Measurements from ENCODE around the gene RHOXF1. TPM values are rescaled to one million over a fixed set of nuclear protein-coding genes. Genes with fewer than 3 reads are reported as not detected.

Gene RHOXF1
- total RNA-seq, 1 donor from 2014 or later = not detected

DNA sequence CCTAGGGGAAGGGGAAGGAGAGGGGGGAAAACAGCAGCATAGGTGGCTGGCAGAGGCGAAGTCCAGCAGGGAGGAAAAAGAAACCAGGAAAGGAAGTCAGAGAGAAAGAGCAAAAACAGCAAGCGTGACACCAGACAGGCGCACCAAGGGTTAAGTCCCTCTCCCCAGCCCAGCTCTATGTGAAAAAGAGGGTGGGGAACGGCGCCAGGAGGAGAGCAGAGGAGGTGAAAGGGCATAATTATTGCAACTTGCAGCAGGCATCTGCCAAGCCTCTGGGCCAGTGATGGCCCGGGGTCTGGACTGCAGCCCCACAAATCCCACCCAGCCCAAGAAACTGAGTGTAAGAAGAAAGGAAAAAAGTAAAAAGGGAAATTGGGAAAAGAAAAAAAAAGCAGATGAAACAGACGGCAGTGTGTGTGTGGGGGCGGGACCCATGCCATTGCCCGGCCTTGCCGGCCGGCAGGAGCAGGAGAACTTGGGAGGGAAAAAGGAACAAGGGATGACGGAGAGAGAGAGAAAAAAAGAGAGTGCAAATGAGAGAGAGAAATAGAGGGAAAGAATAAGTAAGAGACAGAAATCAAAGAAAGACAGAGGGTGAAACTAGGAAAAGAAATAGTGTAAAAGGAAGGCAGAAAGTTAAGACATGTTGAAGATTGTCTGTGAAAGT, 28.6 kb upstream of the RHOXF1 start:
- H3K36me3 Mint-ChIP-seq (ENCODE audit: low read depth, unreplicated experiment) = no peaks in the 10 kb centered on the region
- H3K79me2 ChIP-seq (ENCODE audit: insufficient read depth, low read length) = no peaks in the 10 kb centered on the region
- peaks cover 4% of the 10 kb centered on the region for H3K9me3 Mint-ChIP-seq (ENCODE audit: unreplicated experiment)
- H3K9me3 ChIP-seq (ENCODE audit: insufficient read depth, low read depth, low read length) = no peaks in the 10 kb centered on the region
- no peak overlapping the region for H3K4me3 ChIP-seq (ENCODE audit: insufficient read depth, low read depth, low read length)
- H3K27ac ChIP-seq (ENCODE audit: low read depth, low read length) = no peak overlapping the region
- no peaks in the 10 kb centered on the region for H4K20me1 ChIP-seq (ENCODE audit: insufficient read depth, low read length)
- no peak for TF ChIP-seq EZH2 (IDR thresholded peaks at IDR 0.05; ENCODE audit: insufficient read depth, low read length)
- TF ChIP-seq, protein P1, sequence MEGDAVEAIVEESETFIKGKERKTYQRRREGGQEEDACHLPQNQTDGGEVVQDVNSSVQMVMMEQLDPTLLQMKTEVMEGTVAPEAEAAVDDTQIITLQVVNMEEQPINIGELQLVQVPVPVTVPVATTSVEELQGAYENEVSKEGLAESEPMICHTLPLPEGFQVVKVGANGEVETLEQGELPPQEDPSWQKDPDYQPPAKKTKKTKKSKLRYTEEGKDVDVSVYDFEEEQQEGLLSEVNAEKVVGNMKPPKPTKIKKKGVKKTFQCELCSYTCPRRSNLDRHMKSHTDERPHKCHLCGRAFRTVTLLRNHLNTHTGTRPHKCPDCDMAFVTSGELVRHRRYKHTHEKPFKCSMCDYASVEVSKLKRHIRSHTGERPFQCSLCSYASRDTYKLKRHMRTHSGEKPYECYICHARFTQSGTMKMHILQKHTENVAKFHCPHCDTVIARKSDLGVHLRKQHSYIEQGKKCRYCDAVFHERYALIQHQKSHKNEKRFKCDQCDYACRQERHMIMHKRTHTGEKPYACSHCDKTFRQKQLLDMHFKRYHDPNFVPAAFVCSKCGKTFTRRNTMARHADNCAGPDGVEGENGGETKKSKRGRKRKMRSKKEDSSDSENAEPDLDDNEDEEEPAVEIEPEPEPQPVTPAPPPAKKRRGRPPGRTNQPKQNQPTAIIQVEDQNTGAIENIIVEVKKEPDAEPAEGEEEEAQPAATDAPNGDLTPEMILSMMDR (IDR thresholded peaks at IDR 0.05; ENCODE audit: insufficient read depth, low read depth, low read length) = no peak
- H3K4me3 Mint-ChIP-seq (ENCODE audit: unreplicated experiment) = no peak overlapping the region
- no peaks in the 10 kb centered on the region for H3K27me3 Mint-ChIP-seq (ENCODE audit: low read depth, unreplicated experiment)
- no peak overlapping the region for H2AFZ ChIP-seq (ENCODE audit: low read depth, low read length)
- FAIRE-seq (no peak), DNase-seq (ENCODE audit: low read depth) (no peak)
- H3K4me1 ChIP-seq (ENCODE audit: insufficient read depth, low read length) = no peaks in the 10 kb centered on the region
- no peak overlapping the region for H3K4me2 ChIP-seq (ENCODE audit: low read length)
- no peak overlapping the region for H3K9ac ChIP-seq (ENCODE audit: low read length)
- peaks cover 2% of the 10 kb centered on the region for H3K4me1 Mint-ChIP-seq (ENCODE audit: low read depth, unreplicated experiment)
- H3K27me3 ChIP-seq (ENCODE audit: insufficient read depth, low read length) = no peaks in the 10 kb centered on the region
- no peak overlapping the region for H3K27ac Mint-ChIP-seq (ENCODE audit: unreplicated experiment)
- H3K36me3 ChIP-seq (ENCODE audit: insufficient read depth, low read length) = no peaks in the 10 kb centered on the region

- no peaks in the 10 kb centered on the region for H3K9me3 ChIP-seq (ENCODE audit: insufficient read depth, low read depth, low read length)
- no peak overlapping the region for H3K9ac ChIP-seq (ENCODE audit: low read length)
- H2AFZ ChIP-seq (ENCODE audit: low read depth, low read length) = no peak overlapping the region
- no peaks in the 10 kb centered on the region for H3K4me1 ChIP-seq (ENCODE audit: insufficient read depth, low read length)
- no peaks in the 10 kb centered on the region for H3K36me3 ChIP-seq (ENCODE audit: insufficient read depth, low read length)
- no peak for DNase-seq (ENCODE audit: low read depth)
- H3K27ac Mint-ChIP-seq (ENCODE audit: unreplicated experiment) = no peak overlapping the region
- H3K4me2 ChIP-seq (ENCODE audit: low read length) = no peak overlapping the region
- no peaks in the 10 kb centered on the region for H3K79me2 ChIP-seq (ENCODE audit: insufficient read depth, low read length)
- no peak overlapping the region for H3K4me3 Mint-ChIP-seq (ENCODE audit: unreplicated experiment)
- H3K36me3 Mint-ChIP-seq (ENCODE audit: low read depth, unreplicated experiment) = no peaks in the 10 kb centered on the region
- H3K9me3 Mint-ChIP-seq (ENCODE audit: unreplicated experiment) = no peaks in the 10 kb centered on the region
- H3K4me1 Mint-ChIP-seq (ENCODE audit: low read depth, unreplicated experiment) = peaks cover 2% of the 10 kb centered on the region
- no peaks in the 10 kb centered on the region for H4K20me1 ChIP-seq (ENCODE audit: insufficient read depth, low read length)
- no peaks in the 10 kb centered on the region for H3K27me3 Mint-ChIP-seq (ENCODE audit: low read depth, unreplicated experiment)
- no peak overlapping the region for H3K4me3 ChIP-seq (ENCODE audit: insufficient read depth, low read depth, low read length)
- peak; percentile 54 for FAIRE-seq
- H3K27me3 ChIP-seq (ENCODE audit: insufficient read depth, low read length) = no peaks in the 10 kb centered on the region
- no peak overlapping the region for H3K27ac ChIP-seq (ENCODE audit: low read depth, low read length)
- no peak for TF ChIP-seq EZH2 (IDR thresholded peaks at IDR 0.05; ENCODE audit: insufficient read depth, low read length)
- TF ChIP-seq, protein P1 (IDR thresholded peaks at IDR 0.05; ENCODE audit: insufficient read depth, low read depth, low read length) = no peak
These were observed 24.7 kb upstream of the RHOXF1 start for GRCh38 chrX:120140293-120140981.

GRCh38 chrX:120137439-120137838, 21.7 kb upstream of the RHOXF1 start:
- no peaks in the 10 kb centered on the region for H3K4me1 Mint-ChIP-seq (ENCODE audit: low read depth, unreplicated experiment)
- no peaks in the 10 kb centered on the region for H3K9me3 ChIP-seq (ENCODE audit: insufficient read depth, low read depth, low read length)
- H3K27me3 Mint-ChIP-seq (ENCODE audit: low read depth, unreplicated experiment) = no peaks in the 10 kb centered on the region
- H3K27me3 ChIP-seq (ENCODE audit: insufficient read depth, low read length) = no peaks in the 10 kb centered on the region
- no peak overlapping the region for H3K4me3 ChIP-seq (ENCODE audit: insufficient read depth, low read depth, low read length)
- no peaks in the 10 kb centered on the region for H3K9me3 Mint-ChIP-seq (ENCODE audit: unreplicated experiment)
- H3K4me2 ChIP-seq (ENCODE audit: low read length) = no peak overlapping the region
- no peaks in the 10 kb centered on the region for H3K4me1 ChIP-seq (ENCODE audit: insufficient read depth, low read length)
- H3K27ac ChIP-seq (ENCODE audit: low read depth, low read length) = no peak overlapping the region
- H2AFZ ChIP-seq (ENCODE audit: low read depth, low read length) = no peak overlapping the region
- no peak overlapping the region for H3K27ac Mint-ChIP-seq (ENCODE audit: unreplicated experiment)
- no peak overlapping the region for H3K9ac ChIP-seq (ENCODE audit: low read length)
- H4K20me1 ChIP-seq (ENCODE audit: insufficient read depth, low read length) = no peaks in the 10 kb centered on the region
- no peaks in the 10 kb centered on the region for H3K79me2 ChIP-seq (ENCODE audit: insufficient read depth, low read length)
- TF ChIP-seq, protein P1 (IDR thresholded peaks at IDR 0.05; ENCODE audit: insufficient read depth, low read depth, low read length) = no peak
- no peak for TF ChIP-seq EZH2 (IDR thresholded peaks at IDR 0.05; ENCODE audit: insufficient read depth, low read length)
- H3K36me3 Mint-ChIP-seq (ENCODE audit: low read depth, unreplicated experiment) = no peaks in the 10 kb centered on the region
- DNase-seq (ENCODE audit: low read depth) = no peak
- H3K36me3 ChIP-seq (ENCODE audit: insufficient read depth, low read length) = no peaks in the 10 kb centered on the region
- no peak for FAIRE-seq
- no peak overlapping the region for H3K4me3 Mint-ChIP-seq (ENCODE audit: unreplicated experiment)
